ENCODE results near the gene AAMDC.
"Not testable (repeated sequence)": the region's sequence is repeated elsewhere in the genome, so short reads cannot be mapped to it uniquely, and the experiment has no call there.

Gene AAMDC

DNA sequence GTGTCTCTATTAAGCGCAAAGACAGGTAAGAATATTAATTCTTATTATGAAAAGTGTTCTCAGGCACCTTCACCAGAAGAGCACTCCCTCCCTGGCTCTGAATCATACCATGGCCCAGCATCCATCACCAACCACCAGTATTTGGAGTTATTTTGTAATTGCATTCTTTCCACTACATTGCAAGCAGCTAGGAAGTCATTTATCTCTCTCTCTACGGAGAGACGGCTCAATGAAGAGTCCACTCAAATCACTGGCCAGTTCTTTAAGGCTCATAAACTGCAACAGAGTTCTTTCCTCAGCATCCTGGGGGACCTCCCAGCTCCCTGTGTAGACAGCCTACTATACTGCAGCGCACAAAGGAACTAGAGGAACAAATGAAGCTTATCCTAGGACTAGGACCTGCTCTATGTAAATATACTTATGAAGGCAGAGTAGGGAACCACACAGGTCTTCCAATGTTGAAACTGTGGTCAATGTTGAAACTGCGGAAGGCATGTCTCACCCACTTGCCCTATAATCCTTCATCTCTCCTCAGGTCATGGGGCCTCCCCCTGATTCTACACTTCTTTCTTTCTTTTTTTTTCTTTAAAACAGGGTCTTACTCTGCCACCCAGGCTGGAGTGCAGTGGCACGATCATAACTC lies 63.4 kb downstream of the AAMDC start:
- Histone ChIP-seq H3K4me3 (ENCODE audit: low read depth, low read length) (no peak overlapping the region), H3K27me3 (ENCODE audit: control insufficient read depth, insufficient read depth, low read length) (no peaks in the 10 kb centered on the region), H3K36me3 (ENCODE audit: control insufficient read depth, insufficient read depth, low read length) (peaks cover 26% of the 10 kb centered on the region), H3K4me1 (ENCODE audit: control insufficient read depth, insufficient read depth, low read length) (no peaks in the 10 kb centered on the region), H3K9ac (ENCODE audit: low read length) (no peak overlapping the region), H3K27ac (ENCODE audit: low read depth, low read length) (no peak overlapping the region), H3K9me3 (ENCODE audit: control insufficient read depth, insufficient read depth, low read depth, low read length) (no peaks in the 10 kb centered on the region)

- no peaks in the 10 kb centered on the region for H3K4me1 ChIP-seq (ENCODE audit: control insufficient read depth, insufficient read depth, low read length)
- H3K27me3 ChIP-seq (ENCODE audit: control insufficient read depth, insufficient read depth, low read length) = no peaks in the 10 kb centered on the region
- no peak overlapping the region for H3K27ac ChIP-seq (ENCODE audit: low read depth, low read length)
- H3K36me3 ChIP-seq (ENCODE audit: control insufficient read depth, insufficient read depth, low read length) = peaks cover 30% of the 10 kb centered on the region
- H3K9ac ChIP-seq (ENCODE audit: low read length) = no peak overlapping the region
- no peak overlapping the region for H3K4me3 ChIP-seq (ENCODE audit: low read depth, low read length)
- no peaks in the 10 kb centered on the region for H3K9me3 ChIP-seq (ENCODE audit: control insufficient read depth, insufficient read depth, low read depth, low read length)
Observed at GRCh38 chr11:77884829-77885190, 63.9 kb downstream of the AAMDC start.

GRCh38 chr11:77886401-77886800 lies 65.5 kb downstream of the AAMDC start:
- Histone ChIP-seq H3K9me3 (ENCODE audit: control insufficient read depth, insufficient read depth, low read depth, low read length) (no peaks in the 10 kb centered on the region), H3K27ac (ENCODE audit: low read depth, low read length) (no peak overlapping the region), H3K9ac (ENCODE audit: low read length) (no peak overlapping the region), H3K27me3 (ENCODE audit: control insufficient read depth, insufficient read depth, low read length) (no peaks in the 10 kb centered on the region), H3K4me3 (ENCODE audit: low read depth, low read length) (no peak overlapping the region), H3K36me3 (ENCODE audit: control insufficient read depth, insufficient read depth, low read length) (peaks cover 20% of the 10 kb centered on the region), H3K4me1 (ENCODE audit: control insufficient read depth, insufficient read depth, low read length) (no peaks in the 10 kb centered on the region)

GRCh38 chr11:77889045-77889444 lies 68.1 kb downstream of the AAMDC start:
- not testable (repeated sequence) for H3K4me3 ChIP-seq (ENCODE audit: low read depth, low read length); H3K27me3 ChIP-seq (ENCODE audit: control insufficient read depth, insufficient read depth, low read length)

DNA sequence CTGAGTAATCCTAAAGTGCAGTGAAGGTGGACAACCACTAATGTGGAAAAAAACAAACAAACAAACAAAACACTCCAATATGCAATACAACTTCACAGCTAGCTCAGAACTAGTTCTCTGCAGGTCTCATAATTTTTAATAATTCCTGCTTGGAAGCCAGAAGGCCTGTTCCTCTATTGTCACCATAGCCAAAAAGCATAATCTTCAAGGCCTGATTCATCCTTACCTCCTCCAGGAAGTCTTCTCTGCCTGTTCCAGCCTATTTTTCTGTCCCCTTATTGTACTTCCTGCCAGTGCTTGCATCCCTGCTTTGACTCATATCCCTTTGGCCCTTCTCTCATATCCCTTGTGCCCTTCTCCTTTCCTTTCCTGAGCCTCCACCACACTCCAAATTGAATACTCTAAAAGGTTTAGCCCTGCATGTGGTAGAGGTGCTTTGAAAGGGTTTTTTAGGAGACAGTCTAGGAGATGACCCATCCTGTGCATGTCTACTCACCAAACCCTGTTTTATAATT lies 69.2 kb downstream of the AAMDC start:
- not testable (repeated sequence) for H3K4me1 ChIP-seq (ENCODE audit: control insufficient read depth, insufficient read depth, low read length); H3K27me3 ChIP-seq (ENCODE audit: control insufficient read depth, insufficient read depth, low read length); H3K9me3 ChIP-seq (ENCODE audit: control insufficient read depth, insufficient read depth, low read depth, low read length); H3K9ac ChIP-seq (ENCODE audit: low read length); H3K4me3 ChIP-seq (ENCODE audit: low read depth, low read length); H3K27ac ChIP-seq (ENCODE audit: low read depth, low read length)
- peaks cover 18% of the 10 kb centered on the region for H3K36me3 ChIP-seq (ENCODE audit: control insufficient read depth, insufficient read depth, low read length)

More at GRCh38 chr11:77889045-77889444, 68.1 kb downstream of the AAMDC start:
- not testable (repeated sequence) for H3K4me1 ChIP-seq (ENCODE audit: control insufficient read depth, insufficient read depth, low read length); H3K9me3 ChIP-seq (ENCODE audit: control insufficient read depth, insufficient read depth, low read depth, low read length); H3K9ac ChIP-seq (ENCODE audit: low read length); H3K27ac ChIP-seq (ENCODE audit: low read depth, low read length)
- H3K36me3 ChIP-seq (ENCODE audit: control insufficient read depth, insufficient read depth, low read length) = peaks cover 18% of the 10 kb centered on the region

GRCh38 chr11:77890619-77891056 lies 69.7 kb downstream of the AAMDC start:
- peaks cover 18% of the 10 kb centered on the region for H3K36me3 ChIP-seq (ENCODE audit: control insufficient read depth, insufficient read depth, low read length)
- H3K27me3 ChIP-seq (ENCODE audit: control insufficient read depth, insufficient read depth, low read length); H3K9me3 ChIP-seq (ENCODE audit: control insufficient read depth, insufficient read depth, low read depth, low read length); H3K4me3 ChIP-seq (ENCODE audit: low read depth, low read length); H3K4me1 ChIP-seq (ENCODE audit: control insufficient read depth, insufficient read depth, low read length); H3K27ac ChIP-seq (ENCODE audit: low read depth, low read length); H3K9ac ChIP-seq (ENCODE audit: low read length): not testable (repeated sequence)

DNA sequence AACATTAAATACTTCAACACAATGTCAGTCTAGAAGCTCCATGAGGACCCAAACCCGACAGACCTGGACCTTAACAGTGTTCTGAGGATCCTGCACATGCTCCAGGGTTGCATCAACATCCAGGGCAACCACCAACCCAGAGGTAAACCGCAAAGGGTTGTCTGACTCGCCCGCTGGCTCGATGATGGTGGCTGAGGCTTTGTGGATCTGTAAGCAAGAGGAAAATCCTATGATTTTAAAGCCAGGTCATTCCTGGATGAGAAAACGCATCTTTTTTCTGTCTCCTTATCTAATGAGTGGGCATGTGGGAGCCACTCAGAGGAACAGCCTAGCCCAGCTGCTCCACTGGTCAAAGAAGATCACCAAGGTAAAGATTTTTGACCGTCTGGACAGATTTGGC lies 70.3 kb downstream of the AAMDC start:
- H3K9me3 ChIP-seq (ENCODE audit: control insufficient read depth, insufficient read depth, low read depth, low read length); H3K27me3 ChIP-seq (ENCODE audit: control insufficient read depth, insufficient read depth, low read length); H3K4me1 ChIP-seq (ENCODE audit: control insufficient read depth, insufficient read depth, low read length); H3K27ac ChIP-seq (ENCODE audit: low read depth, low read length); H3K4me3 ChIP-seq (ENCODE audit: low read depth, low read length); H3K9ac ChIP-seq (ENCODE audit: low read length): not testable (repeated sequence)
- peaks cover 18% of the 10 kb centered on the region for H3K36me3 ChIP-seq (ENCODE audit: control insufficient read depth, insufficient read depth, low read length)

- not testable (repeated sequence) for H3K9me3 ChIP-seq (ENCODE audit: control insufficient read depth, insufficient read depth, low read depth, low read length); H3K4me3 ChIP-seq (ENCODE audit: low read depth, low read length); H3K27me3 ChIP-seq (ENCODE audit: control insufficient read depth, insufficient read depth, low read length); H3K27ac ChIP-seq (ENCODE audit: low read depth, low read length); H3K9ac ChIP-seq (ENCODE audit: low read length); H3K4me1 ChIP-seq (ENCODE audit: control insufficient read depth, insufficient read depth, low read length)
- H3K36me3 ChIP-seq (ENCODE audit: control insufficient read depth, insufficient read depth, low read length) = peaks cover 18% of the 10 kb centered on the region
Observed at GRCh38 chr11:77891703-77892102, 70.8 kb downstream of the AAMDC start.

DNA sequence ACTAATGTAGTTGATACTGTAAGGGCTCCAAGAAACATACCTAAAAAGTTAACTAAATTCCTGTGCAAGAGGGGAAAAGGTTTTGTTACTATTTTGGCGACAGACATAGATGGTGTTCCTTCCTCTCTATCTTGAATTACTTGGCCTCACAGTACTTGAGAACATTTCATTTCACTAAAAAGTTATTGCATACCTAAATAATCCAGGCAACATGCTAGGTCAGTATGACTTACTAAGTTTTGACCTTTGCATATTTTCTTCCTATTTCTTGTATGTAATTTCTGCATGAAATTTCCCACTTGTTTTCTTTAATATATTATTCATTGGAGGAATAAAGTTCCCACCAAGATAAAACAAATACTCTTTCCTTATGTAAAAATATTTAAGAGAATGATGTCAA lies 74.0 kb downstream of the AAMDC start:
- H3K9me3 ChIP-seq (ENCODE audit: control insufficient read depth, insufficient read depth, low read depth, low read length); H3K9ac ChIP-seq (ENCODE audit: low read length); H3K4me1 ChIP-seq (ENCODE audit: control insufficient read depth, insufficient read depth, low read length); H3K4me3 ChIP-seq (ENCODE audit: low read depth, low read length); H3K27ac ChIP-seq (ENCODE audit: low read depth, low read length); H3K27me3 ChIP-seq (ENCODE audit: control insufficient read depth, insufficient read depth, low read length): not testable (repeated sequence)
- peaks cover 14% of the 10 kb centered on the region for H3K36me3 ChIP-seq (ENCODE audit: control insufficient read depth, insufficient read depth, low read length)

GRCh38 chr11:77908835-77909234 lies 87.9 kb downstream of the AAMDC start:
- H3K4me3 ChIP-seq (ENCODE audit: low read depth, low read length) = no peak overlapping the region
- no peak overlapping the region for H3K27ac ChIP-seq (ENCODE audit: low read depth, low read length)
- peaks cover 10% of the 10 kb centered on the region; the same call in 1 of the 2 replicates for H3K36me3 ChIP-seq (ENCODE audit: control insufficient read depth, insufficient read depth, low read length)
- no peaks in the 10 kb centered on the region for H3K9me3 ChIP-seq (ENCODE audit: control insufficient read depth, insufficient read depth, low read depth, low read length)
- H3K27me3 ChIP-seq (ENCODE audit: control insufficient read depth, insufficient read depth, low read length) = no peaks in the 10 kb centered on the region
- H3K4me1 ChIP-seq (ENCODE audit: control insufficient read depth, insufficient read depth, low read length) = no peaks in the 10 kb centered on the region
- no peak overlapping the region for H3K9ac ChIP-seq (ENCODE audit: low read length)

GRCh38 chr11:77909277-77909676 lies 88.3 kb downstream of the AAMDC start:
- no peak overlapping the region for H3K4me3 ChIP-seq (ENCODE audit: low read depth, low read length)
- no peaks in the 10 kb centered on the region for H3K27me3 ChIP-seq (ENCODE audit: control insufficient read depth, insufficient read depth, low read length)

More at GRCh38 chr11:77909277-77909676, 88.3 kb downstream of the AAMDC start:
- peaks cover 10% of the 10 kb centered on the region; the same call in 1 of the 2 replicates for H3K36me3 ChIP-seq (ENCODE audit: control insufficient read depth, insufficient read depth, low read length)
- no peaks in the 10 kb centered on the region for H3K9me3 ChIP-seq (ENCODE audit: control insufficient read depth, insufficient read depth, low read depth, low read length)
- H3K9ac ChIP-seq (ENCODE audit: low read length) = no peak overlapping the region
- H3K4me1 ChIP-seq (ENCODE audit: control insufficient read depth, insufficient read depth, low read length) = no peaks in the 10 kb centered on the region
- H3K27ac ChIP-seq (ENCODE audit: low read depth, low read length) = no peak overlapping the region

Measured in HUES6 (cell line).